Erythroblast (primary cell): ENCODE data around the gene LY6G6D.

ENCODE experiments used
- GATA1 ChIP-seq: IDR thresholded peaks from 2 replicates; pipeline ENCODE4 v1.6.1; 2011; ENCODE audit warnings: low read depth, mild to moderate bottlenecking, control low read depth, low read length, moderate library complexity
- POLR2A ChIP-seq: IDR thresholded peaks from 2 replicates; pipeline ENCODE4 v1.6.1; 2011; ENCODE audit warnings: mild to moderate bottlenecking, low read length

- TF ChIP-seq POLR2A: no peak
- no peak for TF ChIP-seq GATA1
Measured at GRCh38 chr6:31762878-31763618, 47.9 kb downstream of the LY6G6D start.
